H1 (cell line): ENCODE measurements around the gene GAS2. TPM values are rescaled to one million over a fixed set of nuclear protein-coding genes. Genes with fewer than 3 reads are reported as not detected.

Source experiments
- polyA plus RNA-seq, 7 experiments: library from polyadenylated mRNA; depleted of rRNA in 3 of 7; stranded (reverse) in 5 of 7; unstranded in 2 of 7; fragments of >200 nt in 5 of 7; fragments of 200-250 nt in 2 of 7; gene quantifications; 1 replicate in 5 of 7; 2 replicates in 1 of 7; 4 replicates in 1 of 7; pipeline versions ENCODE4 v1.2.1 to v1.2.3, GENCODE V29; 2011 to 2013; ENCODE audit warnings: missing spikeins in 2 of 7, mixed read lengths in 2 of 7
- small RNA-seq: library from polyadenylated mRNA; stranded (forward); fragments of <200 nt; extraction: miRNeasy Mini kit (QIAGEN cat#:217004); gene quantifications from one replicate; pipeline ENCODE3, GENCODE V24; 2013; ENCODE audit not compliant: insufficient read depth
- total RNA-seq: library from RNA; stranded (reverse); fragmentation: NEBNext Ultra II Directional; extraction: Animal tissue kit (Norgen Biotek cat#: 25700); gene quantifications from 2 replicates; pipeline ENCODE4 v1.2.1, GENCODE V29; 2021

The GAS2 gene
- total and polyA plus RNA-seq, 2 of the 8 experiments (the other 6 are each of a cell fraction or from before 2014, with no cell fraction given), result 0.70 to 1.7 TPM

Small RNA genes lying within 50 kb of the gene (small RNA-seq; reads per million reads assigned to genes)
- 4.8 reads per million, percentile 60 among the genes with 10 or more reads in this experiment for gene RNA5SP338

Other genes starting within 250 kb of the GAS2 start
- 27.2 and 29.4 TPM in 2 replicates for gene FANCF, start 40.8 kb upstream of the GAS2 start, total RNA-seq
- gene FANCF, start 40.8 kb upstream of the GAS2 start, polyA plus RNA-seq (2011; rRNA removed), result 10.0 and 11.6 TPM in 2 replicates
- 10.5 and 11.4 TPM in 2 replicates for gene SVIP, start 163.2 kb downstream of the GAS2 start, total RNA-seq
- 0.69 and 1.2 TPM in 2 replicates for gene SVIP, start 163.2 kb downstream of the GAS2 start, polyA plus RNA-seq (2011; rRNA removed)
- not detected in 2 replicates for gene CCDC179, start 193.9 kb downstream of the GAS2 start, total RNA-seq
- gene CCDC179, start 193.9 kb downstream of the GAS2 start, polyA plus RNA-seq (2011; rRNA removed), result not detected in 2 replicates